Measurements from ENCODE around the gene RPS27.

The RPS27 gene

GRCh38 chr1:153963850-153964331 lies 26.7 kb upstream of the RPS27 start:
- ATAC-seq: peak; percentile 7
- no peak for TF ChIP-seq ZNF70 (CRISPR knock-in tag; IDR thresholded peaks at IDR 0.05)

- ATAC-seq: peak; percentile 90
- TF ChIP-seq POU6F1 (CRISPR knock-in tag; IDR thresholded peaks at IDR 0.05; ENCODE audit: borderline replicate concordance, low read depth) (0 out of 2 replicates have a peak, but pooled peaks have one; percentile 7), TSHZ2 (CRISPR knock-in tag; IDR thresholded peaks at IDR 0.05) (no peak), ZFP3 (CRISPR knock-in tag; IDR thresholded peaks at IDR 0.05) (0 out of 2 replicates have a peak, but pooled peaks have one; percentile 14)
Measured at GRCh38 chr1:153967107-153967999, 23.2 kb upstream of the RPS27 start, which contains the start of gene CREB3L4. Gene CREB3L4 (plus strand): TSS chr1:153967902. CDS start chr1:153968526, 624 bp downstream.

- ATAC-seq: no peak
- TF ChIP-seq ZNF70 (CRISPR knock-in tag; IDR thresholded peaks at IDR 0.05) (no peak), ZC3H10 (CRISPR knock-in tag; IDR thresholded peaks at IDR 0.05) (no peak), CSRNP3 (CRISPR knock-in tag; IDR thresholded peaks at IDR 0.05) (no peak), ARNTL (CRISPR knock-in tag; IDR thresholded peaks at IDR 0.05; ENCODE audit: borderline replicate concordance, low read depth) (no peak), ZNF565 (CRISPR knock-in tag; conservative IDR thresholded peaks at IDR 0.05; ENCODE audit: low read depth) (no peak)
Measured at GRCh38 chr1:153968000-153968363, 22.6 kb upstream of the RPS27 start.

- no peak for ATAC-seq
- TF ChIP-seq ZFP30 (CRISPR knock-in tag; IDR thresholded peaks at IDR 0.05): no peak
- no peak for TF ChIP-seq PATZ1 (CRISPR knock-in tag; IDR thresholded peaks at IDR 0.05; ENCODE audit: borderline replicate concordance)
- no peak for TF ChIP-seq GLIS3 (CRISPR knock-in tag; IDR thresholded peaks at IDR 0.05)
- TF ChIP-seq ARNTL (CRISPR knock-in tag; IDR thresholded peaks at IDR 0.05; ENCODE audit: borderline replicate concordance, low read depth): no peak
- no peak for TF ChIP-seq TSHZ2 (CRISPR knock-in tag; IDR thresholded peaks at IDR 0.05)
- TF ChIP-seq TCF4 (CRISPR knock-in tag; IDR thresholded peaks at IDR 0.05; ENCODE audit: borderline replicate concordance): no peak
- no peak for TF ChIP-seq PPARA (CRISPR knock-in tag; IDR thresholded peaks at IDR 0.05; ENCODE audit: borderline replicate concordance)
- TF ChIP-seq CREB5 (CRISPR knock-in tag; IDR thresholded peaks at IDR 0.05; ENCODE audit: low read depth): no peak
- TF ChIP-seq CSRNP3 (CRISPR knock-in tag; IDR thresholded peaks at IDR 0.05): no peak
- TF ChIP-seq ISL1 (CRISPR knock-in tag; IDR thresholded peaks at IDR 0.05): no peak
- no peak for TF ChIP-seq POU6F1 (CRISPR knock-in tag; IDR thresholded peaks at IDR 0.05; ENCODE audit: borderline replicate concordance, low read depth)
- no peak for TF ChIP-seq TOX (CRISPR knock-in tag; IDR thresholded peaks at IDR 0.05; ENCODE audit: borderline replicate concordance)
- TF ChIP-seq RARB (CRISPR knock-in tag; IDR thresholded peaks at IDR 0.05): no peak
- TF ChIP-seq SNAI2 (CRISPR knock-in tag; IDR thresholded peaks at IDR 0.05): no peak
Measured at GRCh38 chr1:153968408-153968807, 22.2 kb upstream of the RPS27 start.
